ENCODE data around the gene LRPAP1. TPM values are rescaled to one million over a fixed set of nuclear protein-coding genes. Genes with fewer than 3 reads are reported as not detected.

Gene LRPAP1
- total and polyA plus RNA-seq, 2 experiments from 2014 or later = 63.0 to 82.5 TPM

DNA sequence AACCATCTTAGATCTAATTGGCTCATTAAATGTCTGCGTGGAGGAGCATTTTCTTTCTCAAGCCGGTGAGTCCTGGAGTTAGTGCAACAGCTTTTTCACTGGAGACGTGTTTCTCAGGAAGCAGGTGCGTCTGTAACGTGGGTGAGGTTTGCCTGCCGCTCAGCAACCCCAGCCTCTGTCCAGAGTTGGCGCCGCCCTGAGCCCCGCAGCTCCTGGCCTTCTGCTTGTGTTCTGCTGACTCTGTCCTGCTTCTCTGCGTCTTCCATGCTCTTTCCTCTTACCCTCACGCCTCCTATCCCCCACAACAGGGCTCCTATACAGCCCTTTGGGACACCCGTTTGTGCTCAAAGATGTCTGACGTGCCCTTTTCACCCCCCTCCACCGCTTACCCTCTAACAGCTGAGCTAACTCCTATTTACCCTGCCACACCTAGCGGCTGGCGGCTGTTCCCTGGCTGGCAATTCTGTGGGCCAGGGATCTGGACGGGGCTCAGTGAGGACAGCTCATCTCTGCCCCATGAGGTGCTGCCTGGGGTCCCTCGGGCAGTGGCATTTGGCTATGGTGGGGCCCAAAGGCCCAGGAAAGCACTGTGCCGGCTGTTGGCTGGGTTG is 50.3 kb downstream of the LRPAP1 start (continued):
- TF ChIP-seq, protein P1, sequence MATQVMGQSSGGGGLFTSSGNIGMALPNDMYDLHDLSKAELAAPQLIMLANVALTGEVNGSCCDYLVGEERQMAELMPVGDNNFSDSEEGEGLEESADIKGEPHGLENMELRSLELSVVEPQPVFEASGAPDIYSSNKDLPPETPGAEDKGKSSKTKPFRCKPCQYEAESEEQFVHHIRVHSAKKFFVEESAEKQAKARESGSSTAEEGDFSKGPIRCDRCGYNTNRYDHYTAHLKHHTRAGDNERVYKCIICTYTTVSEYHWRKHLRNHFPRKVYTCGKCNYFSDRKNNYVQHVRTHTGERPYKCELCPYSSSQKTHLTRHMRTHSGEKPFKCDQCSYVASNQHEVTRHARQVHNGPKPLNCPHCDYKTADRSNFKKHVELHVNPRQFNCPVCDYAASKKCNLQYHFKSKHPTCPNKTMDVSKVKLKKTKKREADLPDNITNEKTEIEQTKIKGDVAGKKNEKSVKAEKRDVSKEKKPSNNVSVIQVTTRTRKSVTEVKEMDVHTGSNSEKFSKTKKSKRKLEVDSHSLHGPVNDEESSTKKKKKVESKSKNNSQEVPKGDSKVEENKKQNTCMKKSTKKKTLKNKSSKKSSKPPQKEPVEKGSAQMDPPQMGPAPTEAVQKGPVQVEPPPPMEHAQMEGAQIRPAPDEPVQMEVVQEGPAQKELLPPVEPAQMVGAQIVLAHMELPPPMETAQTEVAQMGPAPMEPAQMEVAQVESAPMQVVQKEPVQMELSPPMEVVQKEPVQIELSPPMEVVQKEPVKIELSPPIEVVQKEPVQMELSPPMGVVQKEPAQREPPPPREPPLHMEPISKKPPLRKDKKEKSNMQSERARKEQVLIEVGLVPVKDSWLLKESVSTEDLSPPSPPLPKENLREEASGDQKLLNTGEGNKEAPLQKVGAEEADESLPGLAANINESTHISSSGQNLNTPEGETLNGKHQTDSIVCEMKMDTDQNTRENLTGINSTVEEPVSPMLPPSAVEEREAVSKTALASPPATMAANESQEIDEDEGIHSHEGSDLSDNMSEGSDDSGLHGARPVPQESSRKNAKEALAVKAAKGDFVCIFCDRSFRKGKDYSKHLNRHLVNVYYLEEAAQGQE (IDR thresholded peaks at IDR 0.05; ENCODE audit: unreplicated experiment) = no peak

DNA sequence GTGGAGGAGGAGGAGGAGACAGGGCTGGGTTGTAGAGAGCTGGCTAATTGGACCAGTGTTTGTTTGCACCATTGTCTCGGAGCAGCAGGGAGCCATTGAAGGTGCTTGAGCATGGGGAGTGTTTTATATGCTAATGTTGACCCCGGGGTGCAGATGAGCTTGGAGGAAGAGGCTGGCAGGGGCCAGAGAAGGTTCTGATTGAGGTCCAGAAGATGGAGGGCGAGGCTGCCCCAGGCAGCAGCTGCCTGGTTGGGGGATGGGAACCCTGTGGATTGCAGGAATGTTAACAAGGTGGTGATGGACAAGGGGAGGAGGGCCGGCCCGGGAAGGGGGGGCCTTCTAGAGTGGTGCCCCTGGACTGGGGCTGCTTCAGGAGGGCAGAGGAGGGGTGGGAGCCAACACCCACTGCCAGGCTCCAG is 51.1 kb downstream of the LRPAP1 start:
- H3K36me3 Mint-ChIP-seq (ENCODE audit: low read depth) = no peaks in the 10 kb centered on the region
- H3K9me3 Mint-ChIP-seq = no peaks in the 10 kb centered on the region
- no peak overlapping the region; the same call in 1 of the 2 replicates for H2AFZ ChIP-seq
- peak overlapping the region; percentile 42; the same call in 2 of the 3 replicates for H3K4me3 Mint-ChIP-seq
- peaks cover 21% of the 10 kb centered on the region for H3K4me1 ChIP-seq (ENCODE audit: insufficient read depth)
- no peaks in the 10 kb centered on the region; the same call in 1 of the 2 replicates for H4K20me1 ChIP-seq (replicated peaks; ENCODE audit: insufficient read depth)
- DNase-seq (ENCODE audit: low spot score) (no peak), ATAC-seq (peak; percentile 64)
- no peaks in the 10 kb centered on the region for H3K36me3 ChIP-seq (ENCODE audit: insufficient read depth)
- no peaks in the 10 kb centered on the region for H3K9me2 ChIP-seq (ENCODE audit: insufficient read depth)
- H3K27me3 Mint-ChIP-seq (ENCODE audit: insufficient read depth, low read depth, poor library complexity) = peaks cover 68% of the 10 kb centered on the region
- no peaks in the 10 kb centered on the region for H3K79me2 ChIP-seq (replicated peaks; ENCODE audit: insufficient read depth)
- peaks cover 16% of the 10 kb centered on the region for H3K4me1 Mint-ChIP-seq
- peaks cover 69% of the 10 kb centered on the region for H3K27me3 ChIP-seq (ENCODE audit: insufficient read depth)
- peak overlapping the region; percentile 43 for H3K4me3 ChIP-seq
- no peak overlapping the region for H3K27ac Mint-ChIP-seq
- H3F3A ChIP-seq (replicated peaks; ENCODE audit: low read depth) = peaks cover 4% of the 10 kb centered on the region; the same call in 1 of the 2 replicates
- H3K4me2 ChIP-seq = peak overlapping the region; percentile 77
- no peak overlapping the region for H3K27ac ChIP-seq (ENCODE audit: low read depth)
- no peak for TF ChIP-seq POLR2AphosphoS5 (IDR thresholded peaks at IDR 0.05; ENCODE audit: low read depth)
- TF ChIP-seq, protein P1 (IDR thresholded peaks at IDR 0.05; ENCODE audit: unreplicated experiment) = no peak
- TF ChIP-seq EZH2phosphoT487 (IDR thresholded peaks at IDR 0.05; ENCODE audit: unreplicated experiment) = no peak
- no peak for TF ChIP-seq EZH2 (IDR thresholded peaks at IDR 0.05; ENCODE audit: low read depth, unreplicated experiment)
- TF ChIP-seq, protein P2, sequence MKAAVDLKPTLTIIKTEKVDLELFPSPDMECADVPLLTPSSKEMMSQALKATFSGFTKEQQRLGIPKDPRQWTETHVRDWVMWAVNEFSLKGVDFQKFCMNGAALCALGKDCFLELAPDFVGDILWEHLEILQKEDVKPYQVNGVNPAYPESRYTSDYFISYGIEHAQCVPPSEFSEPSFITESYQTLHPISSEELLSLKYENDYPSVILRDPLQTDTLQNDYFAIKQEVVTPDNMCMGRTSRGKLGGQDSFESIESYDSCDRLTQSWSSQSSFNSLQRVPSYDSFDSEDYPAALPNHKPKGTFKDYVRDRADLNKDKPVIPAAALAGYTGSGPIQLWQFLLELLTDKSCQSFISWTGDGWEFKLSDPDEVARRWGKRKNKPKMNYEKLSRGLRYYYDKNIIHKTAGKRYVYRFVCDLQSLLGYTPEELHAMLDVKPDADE (IDR thresholded peaks at IDR 0.05) = no peak
- peak; percentile 47; the same call in 1 of the 2 replicates for TF ChIP-seq NANOG (IDR thresholded peaks at IDR 0.05; ENCODE audit: borderline replicate concordance)
- no peak for TF ChIP-seq JUNB (IDR thresholded peaks at IDR 0.05; ENCODE audit: unreplicated experiment)
- TF ChIP-seq, protein P3, sequence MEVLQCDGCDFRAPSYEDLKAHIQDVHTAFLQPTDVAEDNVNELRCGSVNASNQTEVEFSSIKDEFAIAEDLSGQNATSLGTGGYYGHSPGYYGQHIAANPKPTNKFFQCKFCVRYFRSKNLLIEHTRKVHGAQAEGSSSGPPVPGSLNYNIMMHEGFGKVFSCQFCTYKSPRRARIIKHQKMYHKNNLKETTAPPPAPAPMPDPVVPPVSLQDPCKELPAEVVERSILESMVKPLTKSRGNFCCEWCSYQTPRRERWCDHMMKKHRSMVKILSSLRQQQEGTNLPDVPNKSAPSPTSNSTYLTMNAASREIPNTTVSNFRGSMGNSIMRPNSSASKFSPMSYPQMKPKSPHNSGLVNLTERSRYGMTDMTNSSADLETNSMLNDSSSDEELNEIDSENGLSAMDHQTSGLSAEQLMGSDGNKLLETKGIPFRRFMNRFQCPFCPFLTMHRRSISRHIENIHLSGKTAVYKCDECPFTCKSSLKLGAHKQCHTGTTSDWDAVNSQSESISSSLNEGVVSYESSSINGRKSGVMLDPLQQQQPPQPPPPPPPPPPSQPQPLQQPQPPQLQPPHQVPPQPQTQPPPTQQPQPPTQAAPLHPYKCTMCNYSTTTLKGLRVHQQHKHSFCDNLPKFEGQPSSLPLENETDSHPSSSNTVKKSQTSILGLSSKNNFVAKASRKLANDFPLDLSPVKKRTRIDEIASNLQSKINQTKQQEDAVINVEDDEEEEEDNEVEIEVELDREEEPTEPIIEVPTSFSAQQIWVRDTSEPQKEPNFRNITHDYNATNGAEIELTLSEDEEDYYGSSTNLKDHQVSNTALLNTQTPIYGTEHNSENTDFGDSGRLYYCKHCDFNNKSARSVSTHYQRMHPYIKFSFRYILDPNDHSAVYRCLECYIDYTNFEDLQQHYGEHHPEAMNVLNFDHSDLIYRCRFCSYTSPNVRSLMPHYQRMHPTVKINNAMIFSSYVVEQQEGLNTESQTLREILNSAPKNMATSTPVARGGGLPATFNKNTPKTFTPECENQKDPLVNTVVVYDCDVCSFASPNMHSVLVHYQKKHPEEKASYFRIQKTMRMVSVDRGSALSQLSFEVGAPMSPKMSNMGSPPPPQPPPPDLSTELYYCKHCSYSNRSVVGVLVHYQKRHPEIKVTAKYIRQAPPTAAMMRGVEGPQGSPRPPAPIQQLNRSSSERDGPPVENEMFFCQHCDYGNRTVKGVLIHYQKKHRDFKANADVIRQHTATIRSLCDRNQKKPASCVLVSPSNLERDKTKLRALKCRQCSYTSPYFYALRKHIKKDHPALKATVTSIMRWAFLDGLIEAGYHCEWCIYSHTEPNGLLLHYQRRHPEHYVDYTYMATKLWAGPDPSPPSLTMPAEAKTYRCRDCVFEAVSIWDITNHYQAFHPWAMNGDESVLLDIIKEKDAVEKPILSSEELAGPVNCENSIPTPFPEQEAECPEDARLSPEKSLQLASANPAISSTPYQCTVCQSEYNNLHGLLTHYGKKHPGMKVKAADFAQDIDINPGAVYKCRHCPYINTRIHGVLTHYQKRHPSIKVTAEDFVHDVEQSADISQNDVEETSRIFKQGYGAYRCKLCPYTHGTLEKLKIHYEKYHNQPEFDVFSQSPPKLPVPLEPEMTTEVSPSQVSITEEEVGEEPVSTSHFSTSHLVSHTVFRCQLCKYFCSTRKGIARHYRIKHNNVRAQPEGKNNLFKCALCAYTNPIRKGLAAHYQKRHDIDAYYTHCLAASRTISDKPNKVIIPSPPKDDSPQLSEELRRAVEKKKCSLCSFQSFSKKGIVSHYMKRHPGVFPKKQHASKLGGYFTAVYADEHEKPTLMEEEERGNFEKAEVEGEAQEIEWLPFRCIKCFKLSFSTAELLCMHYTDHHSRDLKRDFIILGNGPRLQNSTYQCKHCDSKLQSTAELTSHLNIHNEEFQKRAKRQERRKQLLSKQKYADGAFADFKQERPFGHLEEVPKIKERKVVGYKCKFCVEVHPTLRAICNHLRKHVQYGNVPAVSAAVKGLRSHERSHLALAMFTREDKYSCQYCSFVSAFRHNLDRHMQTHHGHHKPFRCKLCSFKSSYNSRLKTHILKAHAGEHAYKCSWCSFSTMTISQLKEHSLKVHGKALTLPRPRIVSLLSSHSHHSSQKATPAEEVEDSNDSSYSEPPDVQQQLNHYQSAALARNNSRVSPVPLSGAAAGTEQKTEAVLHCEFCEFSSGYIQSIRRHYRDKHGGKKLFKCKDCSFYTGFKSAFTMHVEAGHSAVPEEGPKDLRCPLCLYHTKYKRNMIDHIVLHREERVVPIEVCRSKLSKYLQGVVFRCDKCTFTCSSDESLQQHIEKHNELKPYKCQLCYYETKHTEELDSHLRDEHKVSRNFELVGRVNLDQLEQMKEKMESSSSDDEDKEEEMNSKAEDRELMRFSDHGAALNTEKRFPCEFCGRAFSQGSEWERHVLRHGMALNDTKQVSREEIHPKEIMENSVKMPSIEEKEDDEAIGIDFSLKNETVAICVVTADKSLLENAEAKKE (CRISPR knock-in tag; IDR thresholded peaks at IDR 0.05) = peak; percentile 78
- TF ChIP-seq STAT1 (IDR thresholded peaks at IDR 0.05; ENCODE audit: unreplicated experiment) = no peak
